Measurements from ENCODE around the gene MAML3.
"Not testable (repeated sequence)": the region's sequence is repeated elsewhere in the genome, so short reads cannot be mapped to it uniquely, and the experiment has no call there.

MAML3 gene

GRCh38 chr4:139969635-139970266 is 184.2 kb downstream of the MAML3 start:
- no peak for DNase-seq

- DNase-seq = no peak
These were observed 185.2 kb downstream of the MAML3 start for GRCh38 chr4:139968831-139969230.

- DNase-seq = no peak
These were observed 187.6 kb downstream of the MAML3 start for GRCh38 chr4:139966383-139966782.

GRCh38 chr4:139965789-139966188 is 188.2 kb downstream of the MAML3 start:
- no peak for DNase-seq

- DNase-seq = no peak
These were observed 190.3 kb downstream of the MAML3 start for GRCh38 chr4:139963708-139964107.

- no peak for DNase-seq
These were observed 191.8 kb downstream of the MAML3 start for GRCh38 chr4:139962130-139962684.

- DNase-seq = no peak
These were observed 192.5 kb downstream of the MAML3 start for GRCh38 chr4:139961344-139961946.

- DNase-seq = no peak
These were observed 194.6 kb downstream of the MAML3 start for GRCh38 chr4:139959396-139959795.

GRCh38 chr4:139958739-139959098 is 195.3 kb downstream of the MAML3 start:
- DNase-seq = peak in 6 of 58 donors; percentile 7 to 61 (median 15)

GRCh38 chr4:139957986-139958738 is 195.8 kb downstream of the MAML3 start:
- no peak for DNase-seq

GRCh38 chr4:139957065-139957464 is 196.9 kb downstream of the MAML3 start:
- no peak for DNase-seq

GRCh38 chr4:139956507-139957017 is 197.4 kb downstream of the MAML3 start:
- peak in 17 of 58 donors; percentile 2 to 33 (median 15) for DNase-seq

GRCh38 chr4:139955600-139955999 is 198.4 kb downstream of the MAML3 start:
- no peak for DNase-seq

GRCh38 chr4:139954512-139954911 is 199.5 kb downstream of the MAML3 start:
- no peak for DNase-seq

- DNase-seq = peak in 1 of 58 donors; percentile 5
These were observed 203.0 kb downstream of the MAML3 start for GRCh38 chr4:139951021-139951420.

- DNase-seq = no peak
These were observed 203.4 kb downstream of the MAML3 start for GRCh38 chr4:139950568-139950967.

GRCh38 chr4:139944916-139945315 is 209.1 kb downstream of the MAML3 start:
- not testable (repeated sequence) for DNase-seq

- no peak for DNase-seq
These were observed 210.7 kb downstream of the MAML3 start for GRCh38 chr4:139943277-139943676.

GRCh38 chr4:139942241-139942640 is 211.7 kb downstream of the MAML3 start:
- DNase-seq = no peak

GRCh38 chr4:139940600-139940999 is 213.4 kb downstream of the MAML3 start:
- DNase-seq = no peak

- DNase-seq = no peak
These were observed 215.6 kb downstream of the MAML3 start for GRCh38 chr4:139938414-139938813.

- DNase-seq = no peak
These were observed 218.1 kb downstream of the MAML3 start for GRCh38 chr4:139935911-139936310.
